Ecto neural progenitor cell (in vitro differentiated cells): ENCODE data around the gene MAPK8.

Source experiments
- DNase-seq: peaks from one replicate; pipeline ENCODE4 v3.0.0-alpha.2; 2018; ENCODE audit warnings: low spot score

The MAPK8 gene

GRCh38 chr10:48477616-48478015, 171.1 kb downstream of the MAPK8 start:
- no peak for DNase-seq

GRCh38 chr10:48478469-48478868, 172.0 kb downstream of the MAPK8 start:
- DNase-seq = no peak

- peak; percentile 36 for DNase-seq
These were observed 172.7 kb downstream of the MAPK8 start for GRCh38 chr10:48478980-48479811.

- DNase-seq = peak; percentile 37
These were observed 174.2 kb downstream of the MAPK8 start for GRCh38 chr10:48480397-48481374.

GRCh38 chr10:48481385-48481784, 174.9 kb downstream of the MAPK8 start:
- no peak for DNase-seq

- DNase-seq = no peak
These were observed 175.7 kb downstream of the MAPK8 start for GRCh38 chr10:48482207-48482606.

- no peak for DNase-seq
These were observed 178.4 kb downstream of the MAPK8 start for GRCh38 chr10:48484911-48485310.

GRCh38 chr10:48485711-48486110, 179.2 kb downstream of the MAPK8 start:
- no peak for DNase-seq

GRCh38 chr10:48487244-48487643, 180.8 kb downstream of the MAPK8 start:
- no peak for DNase-seq
